CD4-positive, alpha-beta T cell treated with Interleukin-1 beta for 1 hour (primary cell): Measurements from ENCODE around the gene NHERF1.

Experiments
- DNase-seq, 2 donors: peaks; one replicate each; pipeline ENCODE4 v3.0.0-alpha.2; 2020 to 2022

Gene NHERF1

DNA sequence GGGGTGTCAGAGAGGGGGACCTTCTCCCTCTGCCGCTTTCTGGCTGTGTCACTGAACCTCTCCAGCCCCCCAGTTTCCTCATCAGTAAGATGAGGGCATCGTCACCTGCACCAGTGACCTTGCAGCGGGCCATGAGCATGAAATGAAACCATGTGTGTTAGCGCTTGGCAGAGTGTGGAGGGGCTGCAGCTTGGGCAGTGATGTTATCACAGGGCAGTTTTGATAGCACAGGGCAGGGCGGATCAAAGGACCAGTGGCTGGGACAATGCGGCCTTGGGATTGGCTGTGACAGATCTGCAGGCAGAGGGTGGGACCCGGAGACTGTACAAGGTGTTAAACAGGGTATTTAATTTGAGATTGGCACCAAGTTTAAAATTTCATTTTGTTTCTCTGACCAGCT lies 66.6 kb downstream of the NHERF1 start:
- no peak for DNase-seq

DNA sequence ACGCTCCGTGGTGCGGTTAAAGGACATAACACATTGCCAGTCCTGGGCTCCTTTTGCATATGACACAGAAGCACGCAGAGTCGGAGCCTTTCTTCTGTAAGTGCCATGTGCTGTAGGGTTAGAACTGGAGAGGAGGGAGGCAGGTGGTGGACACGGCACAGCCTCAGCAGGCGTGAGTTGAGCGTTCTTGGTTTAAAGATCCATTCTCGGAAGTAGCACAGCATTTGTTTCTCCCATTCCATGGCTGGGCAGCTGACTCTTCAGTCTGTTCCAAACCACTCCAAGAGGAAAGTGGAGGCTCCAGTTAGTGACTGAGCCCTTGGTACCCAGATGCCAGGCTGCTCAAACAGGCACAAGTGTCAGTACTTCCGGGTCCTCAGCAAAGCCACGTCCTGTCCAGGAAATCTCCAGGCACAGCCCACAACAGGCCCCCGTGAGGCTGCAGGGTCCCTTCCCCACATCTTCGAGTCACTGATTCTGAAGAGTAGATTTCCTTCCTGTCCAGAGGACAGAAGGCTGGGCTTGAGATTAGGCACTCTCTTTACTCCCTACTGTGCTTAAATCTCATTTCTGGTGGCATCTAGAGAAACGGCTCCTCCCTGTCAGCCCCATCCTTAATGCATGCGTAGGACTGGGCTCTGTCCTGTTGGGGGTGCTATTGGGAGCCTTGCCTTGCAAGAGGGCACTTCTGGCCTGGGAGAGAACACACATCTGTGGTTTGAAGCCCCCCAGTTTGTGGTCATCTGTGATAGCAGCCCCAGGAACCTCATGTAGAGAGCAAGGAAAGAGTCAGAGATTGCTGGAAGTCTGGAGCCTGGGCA lies 67.3 kb downstream of the NHERF1 start:
- DNase-seq = no peak

DNA sequence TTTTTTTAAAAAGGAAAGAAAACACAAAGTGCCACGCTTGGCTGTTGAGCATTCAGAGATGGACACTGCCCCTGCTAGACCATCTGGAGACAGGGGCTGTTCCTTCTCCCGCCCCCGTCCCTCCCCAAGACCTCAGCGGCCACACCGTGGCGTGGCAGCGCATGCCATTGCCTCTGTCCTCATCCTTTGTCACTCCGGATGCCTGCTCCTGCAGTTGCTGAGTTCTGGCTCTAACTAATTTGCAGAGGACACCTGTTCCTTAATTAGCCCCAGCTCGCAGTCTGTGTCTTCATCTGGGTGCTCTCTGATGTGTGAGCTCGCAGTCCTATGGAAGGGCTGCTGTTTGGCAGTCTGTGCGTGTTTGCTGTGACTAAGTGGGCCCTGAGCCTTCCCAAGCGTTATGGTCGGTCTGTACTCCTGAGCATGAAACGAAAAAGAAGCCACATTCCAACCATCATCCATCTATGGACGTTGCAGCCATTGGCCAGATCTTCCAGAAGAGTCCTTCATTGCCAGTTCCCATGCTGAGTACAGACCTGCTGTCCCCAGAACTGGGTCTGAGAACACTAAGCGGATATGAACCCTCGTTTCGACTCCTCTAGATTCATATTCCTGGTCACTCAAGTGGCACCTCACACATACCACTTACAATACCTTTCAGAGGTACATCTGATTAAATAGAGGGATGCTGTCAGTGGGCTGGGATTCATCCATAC lies 68.6 kb downstream of the NHERF1 start:
- DNase-seq = no peak

DNA sequence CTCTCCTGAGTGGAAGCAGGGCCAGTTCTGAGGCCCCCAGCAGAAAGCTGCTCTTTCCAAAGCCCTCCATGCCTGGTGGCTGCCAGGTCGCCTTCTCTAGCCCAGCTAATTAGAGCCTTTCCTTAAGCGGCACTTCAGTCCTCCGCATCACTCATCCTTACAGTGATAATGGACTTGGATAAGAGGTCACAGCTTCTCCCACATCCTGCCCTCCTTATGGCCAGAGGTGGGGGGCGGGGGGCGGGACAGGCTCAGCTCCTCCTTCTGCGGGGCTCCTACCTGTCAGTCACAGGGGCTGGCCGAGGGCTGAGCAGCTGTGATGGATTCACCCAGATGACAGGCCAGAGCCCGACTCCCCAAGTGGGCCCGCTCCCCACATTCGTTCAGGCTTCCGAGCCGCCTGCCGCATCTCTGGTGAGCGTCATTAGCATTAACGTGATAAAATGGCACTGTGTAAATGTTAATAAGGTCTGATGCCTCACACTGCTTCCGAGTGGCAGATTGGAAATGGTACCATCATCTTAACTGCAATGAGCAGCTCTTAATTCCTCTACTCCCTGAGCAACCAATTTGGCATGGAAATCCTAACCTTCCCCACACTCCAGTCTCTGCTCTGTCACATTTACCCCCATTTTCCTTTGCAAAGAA lies 70.0 kb downstream of the NHERF1 start:
- no peak for DNase-seq
